Embryonic facial prominence (tissue), 1 donor: ENCODE measurements around the gene TM2D3.

Source experiments
- DNase-seq: peaks from one replicate; pipeline ENCODE4 v3.0.0-alpha.2; 2016; ENCODE audit errors: extremely low spot score

Gene TM2D3

GRCh38 chr15:101607108-101607507 is 45.1 kb downstream of the TM2D3 start:
- no peak for DNase-seq

- no peak for DNase-seq
Observed at GRCh38 chr15:101604124-101604874, 47.9 kb downstream of the TM2D3 start.

GRCh38 chr15:101602801-101603200 is 49.4 kb downstream of the TM2D3 start:
- no peak for DNase-seq

GRCh38 chr15:101600035-101600434 is 52.1 kb downstream of the TM2D3 start:
- DNase-seq: no peak

GRCh38 chr15:101599091-101599490 is 53.1 kb downstream of the TM2D3 start:
- DNase-seq: no peak

- DNase-seq: no peak
Observed at GRCh38 chr15:101597360-101597928, 54.7 kb downstream of the TM2D3 start.

GRCh38 chr15:101596633-101597032 is 55.5 kb downstream of the TM2D3 start:
- DNase-seq: no peak
